HepG2 (cell line): ENCODE data around the gene GPATCH4. TPM values are rescaled to one million over a fixed set of nuclear protein-coding genes. Genes with fewer than 3 reads are reported as not detected.

Experiments used
- ATAC-seq: fragments of 200-7000 bp; cut with Tn5 transposase; 3 replicates; pipeline ENCODE4 v1.9.1; 2020; ENCODE audit warnings: mild to moderate bottlenecking, moderate library complexity
- BruUV-seq: library from RNA; stranded (reverse); fragments of 400-500 nt; replicated peaks from 2 replicates; lab custom pipeline; 2021; lab: Mats Ljungman, UMichigan
- CTCF ChIA-PET: fragments of 300-600 bp; formaldehyde crosslinking; extraction: SDS; loops from one replicate; lab custom pipeline; 2021; ENCODE audit warnings: low total read pairs, inconsistent platforms, low intra/inter-chr PET ratio; lab: Yijun Ruan, JAX
- POLR2A ChIA-PET: fragments of 350-600 bp; sonication (Branson Sonifier 250); formaldehyde crosslinking; loops from one replicate; lab custom pipeline; 2020; ENCODE audit warnings: antibody characterized with exemption, inconsistent platforms; lab: Yijun Ruan, JAX
- DNase-seq: peaks from one replicate; pipeline ENCODE4 v3.0.0-alpha.2; 2015; ENCODE audit warnings: low spot score
- FAIRE-seq: peaks from 3 replicates; lab custom pipeline; 2011; peaks lifted over from hg19 to GRCh38; lab: Jason Lieb, UNC
- H2AFZ ChIP-seq: one replicate; pipeline ENCODE4 v1.6.1; 2011; ENCODE audit warnings: low read length, inconsistent platforms
- H3K27ac ChIP-seq: fragments of 300-600 bp; 3 replicates; pipeline ENCODE4 v1.8.0; 2011; ENCODE audit warnings: mixed run types, mild to moderate bottlenecking, mixed read lengths, low read length, inconsistent platforms; ENCODE audit not compliant: insufficient read depth; ENCODE audit errors: extremely low read length
- H3K27me3 ChIP-seq, 2 experiments: fragments of 200-600 bp in 1 of 2; 2 replicates in 1 of 2; 3 replicates in 1 of 2; pipeline versions ENCODE4 v1.6.0 to v1.8.0; 2011; ENCODE audit warnings: low read length in 2 of 2, mild to moderate bottlenecking in 2 of 2, moderate library complexity in 2 of 2, inconsistent platforms in 1 of 2; ENCODE audit not compliant: insufficient read depth in 2 of 2, control insufficient read depth in 1 of 2
- H3K36me3 ChIP-seq, 2 experiments: fragments of 200-600 bp in 1 of 2; replicated peaks in 1 of 2; 2 replicates in 1 of 2; 3 replicates in 1 of 2; pipeline versions ENCODE4 v1.5.1 to v1.8.0; 2011; ENCODE audit warnings: low read length in 2 of 2, inconsistent platforms in 1 of 2; ENCODE audit not compliant: insufficient read depth in 2 of 2, control insufficient read depth in 1 of 2
- H3K4me1 ChIP-seq: 2 replicates; pipeline ENCODE4 v1.5.1; 2012; ENCODE audit warnings: low read length, inconsistent platforms; ENCODE audit not compliant: insufficient read depth
- H3K4me2 ChIP-seq: 2 replicates; pipeline ENCODE4 v1.6.0; 2011; ENCODE audit warnings: low read depth, low read length, inconsistent platforms
- H3K4me3 ChIP-seq, 3 experiments: fragments of 200-600 bp in 1 of 3; sonication (generic), shearing (Covaris generic) in 1 of 3; replicated peaks in 1 of 3; 2 replicates each; pipeline ENCODE4 v1.5.1; 2011 to 2016; ENCODE audit warnings: low read length in 3 of 3, inconsistent platforms in 2 of 3, low read depth in 2 of 3, mild to moderate bottlenecking in 2 of 3, control low read depth in 1 of 3, mixed read lengths in 1 of 3; ENCODE audit not compliant: insufficient read depth in 1 of 3
- H3K79me2 ChIP-seq: one replicate; pipeline ENCODE4 v1.6.1; 2011; ENCODE audit warnings: low read length, inconsistent platforms; ENCODE audit not compliant: insufficient read depth
- H3K9ac ChIP-seq: 2 replicates; pipeline ENCODE4 v1.6.0; 2011; ENCODE audit warnings: mild to moderate bottlenecking, low read depth, low read length, inconsistent platforms; ENCODE audit not compliant: insufficient read depth
- H3K9me3 ChIP-seq: 2 replicates; pipeline ENCODE4 v1.5.1; 2012; ENCODE audit warnings: mild to moderate bottlenecking, low read length
- H4K20me1 ChIP-seq: 2 replicates; pipeline ENCODE4 v1.6.0; 2011; ENCODE audit warnings: inconsistent platforms, mild to moderate bottlenecking, low read length, moderate library complexity; ENCODE audit not compliant: insufficient read depth
- HNRNPH1 ChIP-seq: fragments of 200-400 bp; formaldehyde crosslinking; optimal IDR thresholded peaks from 2 replicates; pipeline ENCODE3; 2017; ENCODE audit warnings: mild to moderate bottlenecking, low read depth, low read length
- ZNF136 ChIP-seq: sonication (generic); formaldehyde crosslinking; IDR thresholded peaks from 2 replicates; pipeline ENCODE4 v1.8.1; 2022; ENCODE audit warnings: low read depth, mild to moderate bottlenecking, moderate library complexity, missing genetic modification reagents
- ZNF333 ChIP-seq: sonication (generic); formaldehyde crosslinking; IDR thresholded peaks from 2 replicates; pipeline ENCODE4 v1.4.0; 2020; ENCODE audit warnings: mild to moderate bottlenecking, missing genetic modification reagents, borderline replicate concordance
- ZNF367 ChIP-seq: sonication (generic); formaldehyde crosslinking; IDR thresholded peaks from 2 replicates; pipeline ENCODE4 v1.4.0; 2020; ENCODE audit warnings: missing genetic modification reagents, borderline replicate concordance
- WGBS: methylation state at CpG from one replicate; pipeline ENCODE4 v1.1.6; 2017; ENCODE audit warnings: low lambda C conversion rate; 5-methylcytosine and 5-hydroxymethylcytosine counted together
- in situ Hi-C: cut with HindIII; loops from 2 replicates; pipeline ENCODE4 v1.10.0; 2017; ENCODE audit warnings: low pct_unique_long_range_greater_than_20kb; ENCODE audit not compliant: extremely low pct_ligation_motif_present
- intact Hi-C: fragments of 100-400 bp; cut with micrococcal nuclease; formaldehyde crosslinking; loops from one replicate; pipeline ENCODE4 v1.10.0; 2022; ENCODE audit not compliant: unreplicated experiment
- polyA plus RNA-seq, 8 experiments: library from polyadenylated mRNA; depleted of rRNA in 3 of 8; stranded (reverse) in 7 of 8; unstranded in 1 of 8; fragments of >200 nt; fragmentation: Illumina TruSeq in 4 of 8; extraction: Trizol in 4 of 8; gene quantifications; 2 replicates each; pipeline versions ENCODE4 v1.2.1 to v1.2.3, GENCODE V29; 2011 to 2016; ENCODE audit warnings: low read depth in 4 of 8, missing spikeins in 1 of 8, mixed read lengths in 1 of 8; ENCODE audit not compliant: insufficient read depth in 1 of 8
- total RNA-seq, 5 experiments: library from RNA; depleted of rRNA; stranded (reverse); fragments of >200 nt; fragmentation: Illumina TruSeq; extraction: Trizol; gene quantifications; 2 replicates each; pipeline ENCODE4 v1.2.3, GENCODE V29; 2016; ENCODE audit warnings: low read depth in 1 of 5
- TF ChIP-seq, protein P1 (sequence below): sonication (generic); formaldehyde crosslinking; IDR thresholded peaks from 2 replicates; pipeline ENCODE4 v1.5.1; 2020; ENCODE audit warnings: mild to moderate bottlenecking, missing genetic modification reagents, borderline replicate concordance
- TF ChIP-seq, protein P2 (sequence below): fragments of 450-650 bp; IDR thresholded peaks from 2 replicates; pipeline ENCODE4 v1.6.1; 2016
- TF ChIP-seq, protein P3 (sequence below): sonication (generic); formaldehyde crosslinking; IDR thresholded peaks from 2 replicates; pipeline ENCODE4 v1.5.0; 2020; ENCODE audit warnings: mild to moderate bottlenecking, missing genetic modification reagents

The GPATCH4 gene
- total and polyA plus RNA-seq, 2 of the 13 experiments (the other 11 are each of a cell fraction or from before 2014, with no cell fraction given): 19.2 to 37.9 TPM

DNA sequence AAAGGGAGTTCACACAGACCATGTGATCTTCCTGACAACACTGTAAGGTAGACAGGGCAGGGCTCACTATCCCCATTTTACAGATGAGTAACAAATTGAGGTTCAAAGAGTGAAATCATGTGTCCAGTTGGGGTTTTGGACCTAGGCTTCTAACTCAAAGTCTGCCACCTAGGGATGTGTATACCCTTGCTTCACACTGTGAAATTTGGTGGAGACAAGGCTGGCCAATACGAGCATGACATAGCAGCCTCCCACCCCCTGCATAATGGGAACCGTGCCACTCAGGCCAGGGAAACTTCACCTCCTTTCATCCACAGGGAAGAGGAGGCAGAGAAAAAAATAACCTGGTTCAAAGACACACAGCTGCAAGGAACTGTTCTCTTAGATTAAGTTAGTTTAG is 35.8 kb downstream of the GPATCH4 start:
- in situ Hi-C loops (no loop called here), intact Hi-C loops (no loop called here)
- Histone ChIP-seq H2AFZ (no peak overlapping the region), H4K20me1 (no peaks in the 10 kb centered on the region), H3K4me2 (no peak overlapping the region), H3K9me3 (no peaks in the 10 kb centered on the region), H3K79me2 (no peaks in the 10 kb centered on the region), H3K4me1 (peaks cover 2% of the 10 kb centered on the region; the same call in 1 of the 2 replicates), H3K9ac (no peak overlapping the region), H3K27me3 (no peaks in the 10 kb centered on the region), H3K4me3 (no peak overlapping the region), H3K27ac (no peak overlapping the region), H3K36me3 (peaks cover 5 to 38% of the 10 kb centered on the region in 2 experiments; a peak in 4 of 5 replicates)
- WGBS: 92% methylated on average over 2 of the region's 2 CpGs
- ChIA-PET POLR2A (no interaction called here), CTCF (no interaction called here)
- TF ChIP-seq HNRNPH1: no peak
- no peak for TF ChIP-seq ZNF333
- TF ChIP-seq, protein P1, sequence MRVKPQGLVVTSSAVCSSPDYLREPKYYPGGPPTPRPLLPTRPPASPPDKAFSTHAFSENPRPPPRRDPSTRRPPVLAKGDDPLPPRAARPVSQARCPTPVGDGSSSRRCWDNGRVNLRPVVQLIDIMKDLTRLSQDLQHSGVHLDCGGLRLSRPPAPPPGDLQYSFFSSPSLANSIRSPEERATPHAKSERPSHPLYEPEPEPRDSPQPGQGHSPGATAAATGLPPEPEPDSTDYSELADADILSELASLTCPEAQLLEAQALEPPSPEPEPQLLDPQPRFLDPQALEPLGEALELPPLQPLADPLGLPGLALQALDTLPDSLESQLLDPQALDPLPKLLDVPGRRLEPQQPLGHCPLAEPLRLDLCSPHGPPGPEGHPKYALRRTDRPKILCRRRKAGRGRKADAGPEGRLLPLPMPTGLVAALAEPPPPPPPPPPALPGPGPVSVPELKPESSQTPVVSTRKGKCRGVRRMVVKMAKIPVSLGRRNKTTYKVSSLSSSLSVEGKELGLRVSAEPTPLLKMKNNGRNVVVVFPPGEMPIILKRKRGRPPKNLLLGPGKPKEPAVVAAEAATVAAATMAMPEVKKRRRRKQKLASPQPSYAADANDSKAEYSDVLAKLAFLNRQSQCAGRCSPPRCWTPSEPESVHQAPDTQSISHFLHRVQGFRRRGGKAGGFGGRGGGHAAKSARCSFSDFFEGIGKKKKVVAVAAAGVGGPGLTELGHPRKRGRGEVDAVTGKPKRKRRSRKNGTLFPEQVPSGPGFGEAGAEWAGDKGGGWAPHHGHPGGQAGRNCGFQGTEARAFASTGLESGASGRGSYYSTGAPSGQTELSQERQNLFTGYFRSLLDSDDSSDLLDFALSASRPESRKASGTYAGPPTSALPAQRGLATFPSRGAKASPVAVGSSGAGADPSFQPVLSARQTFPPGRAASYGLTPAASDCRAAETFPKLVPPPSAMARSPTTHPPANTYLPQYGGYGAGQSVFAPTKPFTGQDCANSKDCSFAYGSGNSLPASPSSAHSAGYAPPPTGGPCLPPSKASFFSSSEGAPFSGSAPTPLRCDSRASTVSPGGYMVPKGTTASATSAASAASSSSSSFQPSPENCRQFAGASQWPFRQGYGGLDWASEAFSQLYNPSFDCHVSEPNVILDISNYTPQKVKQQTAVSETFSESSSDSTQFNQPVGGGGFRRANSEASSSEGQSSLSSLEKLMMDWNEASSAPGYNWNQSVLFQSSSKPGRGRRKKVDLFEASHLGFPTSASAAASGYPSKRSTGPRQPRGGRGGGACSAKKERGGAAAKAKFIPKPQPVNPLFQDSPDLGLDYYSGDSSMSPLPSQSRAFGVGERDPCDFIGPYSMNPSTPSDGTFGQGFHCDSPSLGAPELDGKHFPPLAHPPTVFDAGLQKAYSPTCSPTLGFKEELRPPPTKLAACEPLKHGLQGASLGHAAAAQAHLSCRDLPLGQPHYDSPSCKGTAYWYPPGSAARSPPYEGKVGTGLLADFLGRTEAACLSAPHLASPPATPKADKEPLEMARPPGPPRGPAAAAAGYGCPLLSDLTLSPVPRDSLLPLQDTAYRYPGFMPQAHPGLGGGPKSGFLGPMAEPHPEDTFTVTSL (CRISPR knock-in tag): no peak
- TF ChIP-seq ZNF136: no peak
- no peak for TF ChIP-seq ZNF367 (CRISPR knock-in tag)
- TF ChIP-seq, protein P2, sequence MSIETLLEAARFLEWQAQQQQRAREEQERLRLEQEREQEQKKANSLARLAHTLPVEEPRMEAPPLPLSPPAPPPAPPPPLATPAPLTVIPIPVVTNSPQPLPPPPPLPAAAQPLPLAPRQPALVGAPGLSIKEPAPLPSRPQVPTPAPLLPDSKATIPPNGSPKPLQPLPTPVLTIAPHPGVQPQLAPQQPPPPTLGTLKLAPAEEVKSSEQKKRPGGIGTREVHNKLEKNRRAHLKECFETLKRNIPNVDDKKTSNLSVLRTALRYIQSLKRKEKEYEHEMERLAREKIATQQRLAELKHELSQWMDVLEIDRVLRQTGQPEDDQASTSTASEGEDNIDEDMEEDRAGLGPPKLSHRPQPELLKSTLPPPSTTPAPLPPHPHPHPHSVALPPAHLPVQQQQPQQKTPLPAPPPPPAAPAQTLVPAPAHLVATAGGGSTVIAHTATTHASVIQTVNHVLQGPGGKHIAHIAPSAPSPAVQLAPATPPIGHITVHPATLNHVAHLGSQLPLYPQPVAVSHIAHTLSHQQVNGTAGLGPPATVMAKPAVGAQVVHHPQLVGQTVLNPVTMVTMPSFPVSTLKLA: no peak
- TF ChIP-seq, protein P3, sequence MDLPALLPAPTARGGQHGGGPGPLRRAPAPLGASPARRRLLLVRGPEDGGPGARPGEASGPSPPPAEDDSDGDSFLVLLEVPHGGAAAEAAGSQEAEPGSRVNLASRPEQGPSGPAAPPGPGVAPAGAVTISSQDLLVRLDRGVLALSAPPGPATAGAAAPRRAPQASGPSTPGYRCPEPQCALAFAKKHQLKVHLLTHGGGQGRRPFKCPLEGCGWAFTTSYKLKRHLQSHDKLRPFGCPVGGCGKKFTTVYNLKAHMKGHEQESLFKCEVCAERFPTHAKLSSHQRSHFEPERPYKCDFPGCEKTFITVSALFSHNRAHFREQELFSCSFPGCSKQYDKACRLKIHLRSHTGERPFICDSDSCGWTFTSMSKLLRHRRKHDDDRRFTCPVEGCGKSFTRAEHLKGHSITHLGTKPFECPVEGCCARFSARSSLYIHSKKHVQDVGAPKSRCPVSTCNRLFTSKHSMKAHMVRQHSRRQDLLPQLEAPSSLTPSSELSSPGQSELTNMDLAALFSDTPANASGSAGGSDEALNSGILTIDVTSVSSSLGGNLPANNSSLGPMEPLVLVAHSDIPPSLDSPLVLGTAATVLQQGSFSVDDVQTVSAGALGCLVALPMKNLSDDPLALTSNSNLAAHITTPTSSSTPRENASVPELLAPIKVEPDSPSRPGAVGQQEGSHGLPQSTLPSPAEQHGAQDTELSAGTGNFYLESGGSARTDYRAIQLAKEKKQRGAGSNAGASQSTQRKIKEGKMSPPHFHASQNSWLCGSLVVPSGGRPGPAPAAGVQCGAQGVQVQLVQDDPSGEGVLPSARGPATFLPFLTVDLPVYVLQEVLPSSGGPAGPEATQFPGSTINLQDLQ (CRISPR knock-in tag): no peak
- FAIRE-seq (no peak), ATAC-seq (no peak), DNase-seq (no peak)
- BruUV-seq: no TSS peak
